ENCODE data around the gene RPRD1B. TPM values are rescaled to one million over a fixed set of nuclear protein-coding genes. Genes with fewer than 3 reads are reported as not detected.

Gene RPRD1B
- polyA plus RNA-seq, 1 experiment: 23.7 TPM

- Histone ChIP-seq H3K27ac (ENCODE audit: low read depth, low read length) (peak overlapping the region; percentile 43), H3K9me3 (ENCODE audit: control insufficient read depth, insufficient read depth, low read length) (no peaks in the 10 kb centered on the region), H3K4me3 (ENCODE audit: low read depth, low read length) (no peak overlapping the region), H3K27me3 (ENCODE audit: control insufficient read depth, insufficient read depth, low read length) (no peaks in the 10 kb centered on the region)
- no peak for DNase-seq (ENCODE audit: low read depth, low spot score)
- POLR2A ChIA-PET: interaction anchor here (1.0 kb wide), 1 partner anchor 8 kb away, joined by 3 read pairs; no protein-coding TSS in a partner anchor
- CTCF ChIA-PET: no interaction called here
- TF ChIP-seq, protein P1, sequence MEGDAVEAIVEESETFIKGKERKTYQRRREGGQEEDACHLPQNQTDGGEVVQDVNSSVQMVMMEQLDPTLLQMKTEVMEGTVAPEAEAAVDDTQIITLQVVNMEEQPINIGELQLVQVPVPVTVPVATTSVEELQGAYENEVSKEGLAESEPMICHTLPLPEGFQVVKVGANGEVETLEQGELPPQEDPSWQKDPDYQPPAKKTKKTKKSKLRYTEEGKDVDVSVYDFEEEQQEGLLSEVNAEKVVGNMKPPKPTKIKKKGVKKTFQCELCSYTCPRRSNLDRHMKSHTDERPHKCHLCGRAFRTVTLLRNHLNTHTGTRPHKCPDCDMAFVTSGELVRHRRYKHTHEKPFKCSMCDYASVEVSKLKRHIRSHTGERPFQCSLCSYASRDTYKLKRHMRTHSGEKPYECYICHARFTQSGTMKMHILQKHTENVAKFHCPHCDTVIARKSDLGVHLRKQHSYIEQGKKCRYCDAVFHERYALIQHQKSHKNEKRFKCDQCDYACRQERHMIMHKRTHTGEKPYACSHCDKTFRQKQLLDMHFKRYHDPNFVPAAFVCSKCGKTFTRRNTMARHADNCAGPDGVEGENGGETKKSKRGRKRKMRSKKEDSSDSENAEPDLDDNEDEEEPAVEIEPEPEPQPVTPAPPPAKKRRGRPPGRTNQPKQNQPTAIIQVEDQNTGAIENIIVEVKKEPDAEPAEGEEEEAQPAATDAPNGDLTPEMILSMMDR (IDR thresholded peaks at IDR 0.05; ENCODE audit: low read depth, low read length): no peak
Observed at GRCh38 chr20:38117635-38118034, 84.1 kb downstream of the RPRD1B start.

- CTCF ChIA-PET: interaction anchor here (1.6 kb wide), 1 partner anchor 46 kb away, joined by 3 read pairs; no protein-coding TSS in a partner anchor
- TF ChIP-seq, protein P1 (IDR thresholded peaks at IDR 0.05; ENCODE audit: low read depth, low read length): no peak
- Histone ChIP-seq H3K9me3 (ENCODE audit: control insufficient read depth, insufficient read depth, low read length) (no peaks in the 10 kb centered on the region), H3K27me3 (ENCODE audit: control insufficient read depth, insufficient read depth, low read length) (no peaks in the 10 kb centered on the region), H3K27ac (ENCODE audit: low read depth, low read length) (no peak overlapping the region), H3K4me3 (ENCODE audit: low read depth, low read length) (no peak overlapping the region)
- POLR2A ChIA-PET: no interaction called here
- DNase-seq (ENCODE audit: low read depth, low spot score): no peak
Observed at GRCh38 chr20:38119446-38119845, 85.9 kb downstream of the RPRD1B start.

DNA sequence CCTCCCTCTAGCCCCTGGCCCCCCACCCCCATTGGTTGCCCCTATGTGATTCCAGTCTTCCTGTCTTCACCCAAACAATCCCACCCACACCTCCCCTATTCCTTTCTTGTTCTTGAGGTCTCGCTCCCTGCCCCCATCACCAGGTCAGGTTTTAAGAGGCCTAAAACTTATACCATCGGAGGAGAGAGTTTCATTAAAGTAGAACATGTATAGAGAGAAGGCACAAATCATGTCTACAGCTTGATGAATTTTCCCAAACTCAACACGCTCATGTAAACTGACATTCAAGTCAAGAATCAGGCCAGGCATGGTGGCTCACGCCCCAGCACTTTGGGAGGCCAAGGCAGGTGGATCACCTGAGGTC is 87.1 kb downstream of the RPRD1B start:
- POLR2A ChIA-PET: interaction anchor here (0.7 kb wide), 1 partner anchor 91 kb away, joined by 3 read pairs; no protein-coding TSS in a partner anchor
- no peaks in the 10 kb centered on the region for H3K27me3 ChIP-seq (ENCODE audit: control insufficient read depth, insufficient read depth, low read length)
- CTCF ChIA-PET: no interaction called here
- TF ChIP-seq, protein P1 (IDR thresholded peaks at IDR 0.05; ENCODE audit: low read depth, low read length): no peak
- no peaks in the 10 kb centered on the region for H3K9me3 ChIP-seq (ENCODE audit: control insufficient read depth, insufficient read depth, low read length)
- DNase-seq (ENCODE audit: low read depth, low spot score): no peak
- H3K4me3 ChIP-seq (ENCODE audit: low read depth, low read length): no peak overlapping the region
- H3K27ac ChIP-seq (ENCODE audit: low read depth, low read length): no peak overlapping the region

DNA sequence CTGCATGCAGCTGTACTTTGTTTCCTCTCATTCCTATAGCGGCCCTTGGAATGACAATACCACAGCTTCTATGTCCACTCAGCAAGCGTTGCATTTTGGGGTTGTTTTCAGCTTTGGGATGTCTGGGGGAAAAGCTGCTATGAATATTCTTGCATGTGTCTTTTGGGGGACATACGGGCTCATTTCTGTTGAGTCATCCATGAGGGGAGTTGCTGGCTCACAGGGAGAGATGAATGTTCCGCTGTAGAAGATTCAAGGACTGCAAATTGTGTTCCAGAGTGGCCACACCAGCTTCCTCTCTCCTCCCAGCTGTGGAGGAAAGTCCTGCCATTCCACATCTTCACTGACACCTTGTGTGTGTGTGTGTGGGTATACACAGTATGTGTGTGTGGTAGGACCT is 88.2 kb downstream of the RPRD1B start:
- ChIA-PET CTCF (no interaction called here), POLR2A (interaction anchor here (0.9 to 1.9 kb wide), 2 partner anchors 12 to 37 kb away, joined by 3 to 6 read pairs; no protein-coding TSS in a partner anchor)
- no peak overlapping the region for H3K27ac ChIP-seq (ENCODE audit: low read depth, low read length)
- H3K4me3 ChIP-seq (ENCODE audit: low read depth, low read length): no peak overlapping the region
- no peak for DNase-seq (ENCODE audit: low read depth, low spot score)
- no peaks in the 10 kb centered on the region for H3K27me3 ChIP-seq (ENCODE audit: control insufficient read depth, insufficient read depth, low read length)
- H3K9me3 ChIP-seq (ENCODE audit: control insufficient read depth, insufficient read depth, low read length): no peaks in the 10 kb centered on the region
- TF ChIP-seq, protein P1 (IDR thresholded peaks at IDR 0.05; ENCODE audit: low read depth, low read length): no peak

DNA sequence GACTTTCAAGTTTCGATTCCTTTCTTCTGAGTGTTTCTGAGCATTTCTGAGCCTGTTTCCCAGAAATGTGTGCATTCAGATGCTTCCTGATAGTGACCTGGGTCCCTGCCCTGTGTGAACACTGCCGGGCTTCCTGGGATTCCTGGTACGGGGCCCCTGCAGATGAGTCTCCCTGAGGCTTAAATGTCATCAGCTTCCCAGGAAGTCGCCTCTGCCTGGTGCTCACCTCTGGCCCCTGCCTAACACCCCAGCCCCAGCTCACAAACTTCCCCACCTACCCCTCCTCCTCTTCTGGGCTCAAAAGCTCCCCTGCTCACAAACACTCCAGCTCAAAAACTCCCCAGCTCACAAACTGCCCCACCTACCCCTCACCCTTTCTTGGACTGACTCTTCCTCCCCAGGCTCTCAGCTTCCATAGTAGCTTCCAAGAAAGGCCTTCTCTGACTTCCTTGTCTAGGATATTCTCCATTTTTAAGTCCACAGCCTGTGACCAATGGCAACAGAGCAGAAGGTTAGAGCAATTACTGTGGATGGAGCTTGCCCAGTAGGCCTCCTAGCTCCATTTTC is 89.6 kb downstream of the RPRD1B start:
- ChIA-PET CTCF (interaction anchor here (1.2 to 1.8 kb wide), 2 partner anchors 49 to 98 kb away, joined by 5 to 10 read pairs; no protein-coding TSS in a partner anchor), POLR2A (interaction anchor here (0.7 to 1.9 kb wide), 3 partner anchors 14 to 40 kb away, joined by 3 to 8 read pairs (median 6); no protein-coding TSS in a partner anchor)
- H3K27me3 ChIP-seq (ENCODE audit: control insufficient read depth, insufficient read depth, low read length): no peaks in the 10 kb centered on the region
- TF ChIP-seq, protein P1 (IDR thresholded peaks at IDR 0.05; ENCODE audit: low read depth, low read length): no peak
- no peaks in the 10 kb centered on the region for H3K9me3 ChIP-seq (ENCODE audit: control insufficient read depth, insufficient read depth, low read length)
- H3K27ac ChIP-seq (ENCODE audit: low read depth, low read length): peak overlapping the region; percentile 95
- DNase-seq (ENCODE audit: low read depth, low spot score): no peak
- H3K4me3 ChIP-seq (ENCODE audit: low read depth, low read length): no peak overlapping the region
